Kidney (tissue), 22 donors: Measurements from ENCODE around the gene MLLT1. TPM values are rescaled to one million over a fixed set of nuclear protein-coding genes. Genes with fewer than 3 reads are reported as not detected.
A peak's percentile ranks its signal among the peaks of the same experiment; 100 is the strongest.

Experiments used
- DNase-seq, 5 donors: peaks; one replicate each; pipeline ENCODE4 v3.0.0-alpha.2; 2013 to 2020
- FAIRE-seq: peaks from 2 replicates; lab custom pipeline; 2012; peaks lifted over from hg19 to GRCh38; lab: Jason Lieb, UNC
- H3K27ac ChIP-seq, 2 donors: one replicate each; pipeline ENCODE4 v1.7.0; 2013; ENCODE audit warnings: low read depth in 2 of 2, low read length in 2 of 2, inconsistent platforms in 1 of 2
- H3K27me3 ChIP-seq: one replicate; pipeline ENCODE4 v1.7.1; 2013; ENCODE audit warnings: low read length, inconsistent platforms; ENCODE audit not compliant: control insufficient read depth, insufficient read depth
- H3K36me3 ChIP-seq, 3 donors: one replicate each; pipeline versions ENCODE4 v1.7.0 to v1.7.1; 2013; ENCODE audit warnings: low read length in 3 of 3, control low read depth in 1 of 3, inconsistent platforms in 1 of 3; ENCODE audit not compliant: insufficient read depth in 3 of 3, control insufficient read depth in 2 of 3
- H3K4me1 ChIP-seq, 3 donors: one replicate each; pipeline versions ENCODE4 v1.7.0 to v1.7.1; 2013; ENCODE audit warnings: low read length in 3 of 3, inconsistent platforms in 1 of 3, low read depth in 1 of 3; ENCODE audit not compliant: control insufficient read depth in 2 of 3, insufficient read depth in 2 of 3
- H3K4me3 ChIP-seq, 3 donors: one replicate each; pipeline versions ENCODE4 v1.7.0 to v1.8.1; 2013; ENCODE audit warnings: low read length in 3 of 3, control low read depth in 1 of 3, inconsistent platforms in 1 of 3
- H3K9ac ChIP-seq, 3 donors: one replicate each; pipeline versions ENCODE4 v1.7.0 to v1.7.1; 2013; ENCODE audit warnings: low read length in 3 of 3, control low read depth in 1 of 3, inconsistent platforms in 1 of 3
- H3K9me3 ChIP-seq, 3 donors: one replicate each; pipeline versions ENCODE4 v1.7.0 to v1.7.1; 2013; ENCODE audit warnings: low read length in 3 of 3, control low read depth in 1 of 3, inconsistent platforms in 1 of 3; ENCODE audit not compliant: control insufficient read depth in 2 of 3, insufficient read depth in 1 of 3
- CTCF ChIP-seq: IDR thresholded peaks from 3 replicates; pipeline ENCODE4 v1.5.1; 2012; ENCODE audit warnings: mild to moderate bottlenecking, moderate library complexity, borderline replicate concordance; ENCODE audit not compliant: insufficient read depth; ENCODE audit errors: extremely low read depth
- intact Hi-C: fragments of 100-400 bp; cut with DNase I; formaldehyde crosslinking; loops from one replicate; pipeline ENCODE4 v1.11.1; 2022
- long read RNA-seq, 10 donors: library from polyadenylated mRNA in 1 of 10; unstranded in 1 of 10; transcript quantifications; one replicate each; pipeline ENCODE4 v2.0.0 and lab custom pipeline, GENCODE V29; 2021 to 2026
- polyA plus RNA-seq: library from polyadenylated mRNA; stranded (reverse); fragments of 350-450 nt; fragmentation: Illumina TruSeq; extraction: RNeasy Lipid Tissue Mini Kit (QIAGEN cat#74804); gene quantifications from one replicate; pipeline ENCODE4 v1.2.3, GENCODE V29; 2014; ENCODE audit warnings: low read depth, low replicate concordance; ENCODE audit not compliant: insufficient read depth
- total RNA-seq: library from RNA; stranded (reverse); fragmentation: NEBNext Ultra II Directional; extraction: Animal tissue kit (Norgen Biotek cat#: 25700); gene quantifications from one replicate; pipeline ENCODE4 v1.2.1, GENCODE V29; 2021
- donor health status: control.
- donor health status: control.
- donor health status: control.
- donor health status: control.
- donor health status: control.
- donor health status: DM: yes; HTN: yes; CAD: no.
- donor health status: Normal renal cell carcinoma (clear cell type).

MLLT1 gene
- total RNA-seq (53.2 TPM), polyA plus RNA-seq (32.0 TPM)
- long read RNA-seq, donor 1, partial matches to known transcripts = 0 of 3 reads
- long read RNA-seq, donor 1, other reads (novel, unspliced or antisense) = 0 of 3 reads
- long read RNA-seq, donor 2, partial matches to known transcripts = 5 of 9 reads
- long read RNA-seq, donor 2, other reads (novel, unspliced or antisense) = 0 of 9 reads
- long read RNA-seq, donor 3, full-length matches to known transcripts = 6 of 6 reads
- long read RNA-seq, donor 3, partial matches to known transcripts = 0 of 6 reads
- long read RNA-seq, donor 3, other reads (novel, unspliced or antisense) = 0 of 6 reads
- long read RNA-seq, donor 4, full-length matches to known transcripts = 9 of 9 reads
- long read RNA-seq, donor 4, partial matches to known transcripts = 0 of 9 reads
- long read RNA-seq, donor 4, other reads (novel, unspliced or antisense) = 0 of 9 reads
- long read RNA-seq, donor 5, partial matches to known transcripts = 0 of 1 reads
- long read RNA-seq, donor 5, other reads (novel, unspliced or antisense) = 0 of 1 reads
- long read RNA-seq, donor 6, partial matches to known transcripts = 0 of 4 reads
- long read RNA-seq, donor 6, other reads (novel, unspliced or antisense) = 0 of 4 reads
- long read RNA-seq, donor 7, full-length matches to known transcripts = 2 of 63 reads
- long read RNA-seq, donor 7, partial matches to known transcripts = 10 of 63 reads
- long read RNA-seq, donor 7, other reads (novel, unspliced or antisense) = 51 of 63 reads
- long read RNA-seq, donor 8, partial matches to known transcripts = 0 of 4 reads
- long read RNA-seq, donor 8, other reads (novel, unspliced or antisense) = 0 of 4 reads
- long read RNA-seq, donor 9, full-length matches to known transcripts = 5 of 5 reads
- long read RNA-seq, donor 9, partial matches to known transcripts = 0 of 5 reads
- long read RNA-seq, donor 9, other reads (novel, unspliced or antisense) = 0 of 5 reads
- long read RNA-seq, donor 10, full-length matches to known transcripts = 6 of 11 reads
- long read RNA-seq, donor 10, partial matches to known transcripts = 5 of 11 reads
- long read RNA-seq, donor 10, other reads (novel, unspliced or antisense) = 0 of 11 reads

- peak; percentile 57 for TF ChIP-seq CTCF
- Histone ChIP-seq H3K9ac (peak within 1 kb of the TSS; percentile 60 to 88 (median 61)), H3K4me1 (peaks cover 0 to 29% (median 26%) of the 10 kb centered on the region in 3 donors), H3K36me3 (no peaks in the 10 kb centered on the region), H3K27ac (peak within 1 kb of the TSS; percentile 45 to 55), H3K9me3 (no peaks in the 10 kb centered on the region), H3K4me3 (peak within 1 kb of the TSS; percentile 59 to 76 (median 65)), H3K27me3 (no peaks in the 10 kb centered on the region)
- FAIRE-seq (no peak), DNase-seq (peak; percentile 98 to 99 (median 98))
- intact Hi-C loops = no loop called here
Measured at GRCh38 chr19:6279931-6280591, at the start of gene MLLT1. TSS of gene MLLT1 (minus strand) at chr19:6279975. CDS start at chr19:6279784, 191 bp downstream.

- Histone ChIP-seq H3K36me3 (no peaks in the 10 kb centered on the region), H3K9me3 (no peaks in the 10 kb centered on the region), H3K9ac (no peak overlapping the region), H3K27me3 (no peaks in the 10 kb centered on the region), H3K4me3 (no peak overlapping the region), H3K4me1 (no peaks in the 10 kb centered on the region), H3K27ac (no peak overlapping the region)
- DNase-seq = no peak
- no peak for TF ChIP-seq CTCF
- intact Hi-C loops = no loop called here
- no peak for FAIRE-seq
Measured at GRCh38 chr19:6326815-6327214, 47.0 kb upstream of the MLLT1 start.

GRCh38 chr19:6325614-6326013 lies 45.8 kb upstream of the MLLT1 start:
- H3K9ac ChIP-seq = no peak overlapping the region
- H3K4me3 ChIP-seq = no peak overlapping the region
- H3K36me3 ChIP-seq = no peaks in the 10 kb centered on the region
- TF ChIP-seq CTCF = no peak
- intact Hi-C loops = no loop called here
- DNase-seq (no peak), FAIRE-seq (no peak)
- H3K27ac ChIP-seq = no peak overlapping the region
- H3K9me3 ChIP-seq = no peaks in the 10 kb centered on the region
- no peaks in the 10 kb centered on the region for H3K4me1 ChIP-seq
- H3K27me3 ChIP-seq = no peaks in the 10 kb centered on the region
